ENCODE results near the gene CNOT8.
"Not testable (repeated sequence)": the region's sequence is repeated elsewhere in the genome, so short reads cannot be mapped to it uniquely, and the experiment has no call there.

CNOT8 gene

GRCh38 chr5:154819546-154819945, 38.9 kb upstream of the CNOT8 start:
- H3K9me3 ChIP-seq, result no peaks in the 10 kb centered on the region
- no peak for TF ChIP-seq CTCF (IDR thresholded peaks at IDR 0.05)
- no peaks in the 10 kb centered on the region for H3K27me3 ChIP-seq
- H3K4me3 ChIP-seq, result no peak overlapping the region
- H3K4me1 ChIP-seq, result no peaks in the 10 kb centered on the region
- H3K36me3 ChIP-seq, result peaks cover 57 to 100% (median 80%) of the 10 kb centered on the region in 3 donors
- intact Hi-C loops (cut with DNase I; ENCODE audit: low total_unique reads), result loop anchor here (10.0 kb wide), 1 partner anchor 135 kb away; no protein-coding TSS in a partner anchor
- H3K27ac ChIP-seq, result no peak overlapping the region
- no peak for DNase-seq

GRCh38 chr5:154820383-154820782, 38.0 kb upstream of the CNOT8 start:
- Histone ChIP-seq H3K27ac (no peak overlapping the region), H3K36me3 (peaks cover 51 to 98% (median 73%) of the 10 kb centered on the region in 3 donors), H3K9me3 (no peaks in the 10 kb centered on the region), H3K4me3 (no peak overlapping the region), H3K27me3 (no peaks in the 10 kb centered on the region), H3K4me1 (no peaks in the 10 kb centered on the region)
- TF ChIP-seq CTCF (IDR thresholded peaks at IDR 0.05), result no peak
- no peak for DNase-seq
- intact Hi-C loops (cut with DNase I; ENCODE audit: low total_unique reads), result no loop called here

- H3K27ac ChIP-seq; H3K9me3 ChIP-seq; DNase-seq; H3K4me1 ChIP-seq; H3K4me3 ChIP-seq; H3K27me3 ChIP-seq; intact Hi-C loops (cut with DNase I; ENCODE audit: low total_unique reads): not testable (repeated sequence)
- peaks cover 49 to 92% (median 61%) of the 10 kb centered on the region in 3 donors for H3K36me3 ChIP-seq
Observed at GRCh38 chr5:154822896-154823295, 35.5 kb upstream of the CNOT8 start.

- H3K27me3 ChIP-seq, result no peaks in the 10 kb centered on the region
- no peak for DNase-seq
- intact Hi-C loops (cut with DNase I; ENCODE audit: low total_unique reads), result no loop called here
- no peaks in the 10 kb centered on the region for H3K4me1 ChIP-seq
- no peak overlapping the region for H3K4me3 ChIP-seq
- no peak for TF ChIP-seq CTCF (IDR thresholded peaks at IDR 0.05)
- no peak overlapping the region for H3K27ac ChIP-seq
- peaks cover 55 to 91% (median 69%) of the 10 kb centered on the region in 3 donors for H3K36me3 ChIP-seq
- no peaks in the 10 kb centered on the region for H3K9me3 ChIP-seq
Observed at GRCh38 chr5:154823605-154824004, 34.8 kb upstream of the CNOT8 start.

- no peak overlapping the region for H3K27ac ChIP-seq
- no peaks in the 10 kb centered on the region for H3K4me1 ChIP-seq
- H3K36me3 ChIP-seq, result peaks cover 59 to 91% (median 73%) of the 10 kb centered on the region in 3 donors
- intact Hi-C loops (cut with DNase I; ENCODE audit: low total_unique reads), result no loop called here
- no peak for DNase-seq
- no peaks in the 10 kb centered on the region for H3K27me3 ChIP-seq
- H3K4me3 ChIP-seq, result no peak overlapping the region
- no peak for TF ChIP-seq CTCF (IDR thresholded peaks at IDR 0.05)
- no peaks in the 10 kb centered on the region for H3K9me3 ChIP-seq
Observed at GRCh38 chr5:154824070-154824469, 34.4 kb upstream of the CNOT8 start.

- H3K36me3 ChIP-seq, result peaks cover 45 to 69% (median 48%) of the 10 kb centered on the region in 3 donors
- DNase-seq, result no peak
- no peaks in the 10 kb centered on the region for H3K4me1 ChIP-seq
- H3K27me3 ChIP-seq, result no peaks in the 10 kb centered on the region
- no peaks in the 10 kb centered on the region for H3K9me3 ChIP-seq
- H3K27ac ChIP-seq, result no peak overlapping the region
- intact Hi-C loops (cut with DNase I; ENCODE audit: low total_unique reads), result no loop called here
- no peak for TF ChIP-seq CTCF (IDR thresholded peaks at IDR 0.05)
- no peak overlapping the region for H3K4me3 ChIP-seq
Observed at GRCh38 chr5:154829181-154829588, 29.2 kb upstream of the CNOT8 start.

Data from tibial artery (tissue), 4 donors.